ENCODE data around the gene APOBEC4. TPM values are rescaled to one million over a fixed set of nuclear protein-coding genes. Genes with fewer than 3 reads are reported as not detected.

APOBEC4 gene
- total and polyA plus RNA-seq, 10 of the 15 experiments (the other 5 are each of a cell fraction or from before 2014, with no cell fraction given): 0.04 to 0.25 (median 0.06) TPM; not detected in 5

DNA sequence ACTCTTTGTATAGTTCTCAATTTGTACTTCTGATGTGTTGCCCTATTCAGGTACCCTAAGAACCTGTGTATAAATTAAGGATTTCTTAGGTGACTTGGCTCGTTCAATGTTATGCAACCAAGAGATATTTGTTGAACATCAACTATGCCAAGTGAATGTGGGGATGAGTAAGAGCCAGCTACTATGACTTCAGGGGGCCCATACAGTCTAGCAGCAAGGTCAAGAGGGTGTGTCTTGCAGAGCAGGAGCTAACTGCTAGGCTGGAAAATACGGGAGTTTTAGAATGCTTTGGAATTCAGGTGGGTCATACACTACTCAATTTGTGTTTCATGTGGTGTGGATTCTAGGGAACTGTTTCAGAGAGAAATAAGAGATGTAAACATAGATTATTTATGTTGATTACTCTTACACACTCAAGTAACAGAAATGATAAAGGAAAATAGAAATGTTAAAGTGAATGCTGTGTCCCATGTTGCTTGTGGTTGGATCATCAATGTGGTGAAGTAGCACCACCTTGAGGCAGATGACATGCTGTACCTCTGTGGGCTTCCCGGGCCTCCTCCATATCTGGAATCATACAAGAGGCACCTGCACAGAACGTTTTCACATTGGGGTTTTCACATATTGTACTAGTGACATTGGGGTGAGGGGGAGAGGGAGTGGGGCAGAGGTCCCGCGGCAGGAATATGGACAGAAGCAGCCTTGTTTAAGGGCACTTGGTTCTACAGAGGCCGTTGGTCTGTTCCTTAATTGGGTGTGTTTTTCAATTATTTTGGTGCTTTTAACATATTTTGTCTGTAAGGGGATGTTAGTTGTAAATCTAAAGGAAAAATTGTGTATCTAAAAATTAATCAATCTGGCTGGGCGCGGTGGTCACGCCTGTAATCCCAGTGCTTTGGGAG is 30.0 kb downstream of the APOBEC4 start (continued):
- TF ChIP-seq ATF3 (IDR thresholded peaks at IDR 0.05; ENCODE audit: borderline replicate concordance, extremely low read depth, low read depth, low read length) (no peak), BCL11A (IDR thresholded peaks at IDR 0.05; ENCODE audit: low read depth, low read length) (no peak), FOXK2 (IDR thresholded peaks at IDR 0.05) (no peak), HDAC2 (IDR thresholded peaks at IDR 0.05) (no peak), POLR2AphosphoS5 (IDR thresholded peaks at IDR 0.05; ENCODE audit: low read length) (no peak), SRF (IDR thresholded peaks at IDR 0.05; ENCODE audit: low read depth in 2 of 2, low read length in 2 of 2) (no peak), ZNF384 (IDR thresholded peaks at IDR 0.05; ENCODE audit: borderline replicate concordance, low read depth, low read length) (no peak), CHD4 (IDR thresholded peaks at IDR 0.05) (no peak), SMC3 (IDR thresholded peaks at IDR 0.05; ENCODE audit: borderline replicate concordance, low read length) (peak; percentile 64), POLR2AphosphoS2 (IDR thresholded peaks at IDR 0.05; ENCODE audit: low read depth, low read length) (no peak), ESRRA (IDR thresholded peaks at IDR 0.05; ENCODE audit: low read length) (no peak), CTCF (IDR thresholded peaks at IDR 0.05 in 2 of 3, conservative IDR thresholded peaks at IDR 0.05 in 1 of 3; ENCODE audit: control insufficient read depth in 2 of 3, extremely low read depth in 1 of 3, insufficient read depth in 1 of 3, low read depth in 3 of 3, low read length in 3 of 3) (peak; percentile 73 to 77 (median 77); a peak in 5 of 6 replicates), HCFC1 (IDR thresholded peaks at IDR 0.05; ENCODE audit: low read length) (no peak), GABPA (IDR thresholded peaks at IDR 0.05; ENCODE audit: low read depth) (no peak), EP300 (IDR thresholded peaks at IDR 0.05; ENCODE audit: borderline replicate concordance in 1 of 2, control insufficient read depth in 1 of 2, low read depth in 2 of 2, low read length in 2 of 2) (no peak), ETV6 (conservative IDR thresholded peaks at IDR 0.05 in 1 of 2, IDR thresholded peaks at IDR 0.05 in 1 of 2; ENCODE audit: borderline replicate concordance in 1 of 2, low read depth in 1 of 2) (no peak), SREBF1 (IDR thresholded peaks at IDR 0.05; ENCODE audit: low read length) (no peak), POLR2A (IDR thresholded peaks at IDR 0.05; ENCODE audit: low read depth, low read length) (peak; percentile 25; the same call in 1 of the 2 replicates), MYB (IDR thresholded peaks at IDR 0.05; ENCODE audit: borderline replicate concordance, low read depth, low read length) (no peak), SMAD1 (IDR thresholded peaks at IDR 0.05; ENCODE audit: low read depth, partially characterized antibody) (no peak), NBN (IDR thresholded peaks at IDR 0.05) (no peak)
- TF ChIP-seq, protein P1, sequence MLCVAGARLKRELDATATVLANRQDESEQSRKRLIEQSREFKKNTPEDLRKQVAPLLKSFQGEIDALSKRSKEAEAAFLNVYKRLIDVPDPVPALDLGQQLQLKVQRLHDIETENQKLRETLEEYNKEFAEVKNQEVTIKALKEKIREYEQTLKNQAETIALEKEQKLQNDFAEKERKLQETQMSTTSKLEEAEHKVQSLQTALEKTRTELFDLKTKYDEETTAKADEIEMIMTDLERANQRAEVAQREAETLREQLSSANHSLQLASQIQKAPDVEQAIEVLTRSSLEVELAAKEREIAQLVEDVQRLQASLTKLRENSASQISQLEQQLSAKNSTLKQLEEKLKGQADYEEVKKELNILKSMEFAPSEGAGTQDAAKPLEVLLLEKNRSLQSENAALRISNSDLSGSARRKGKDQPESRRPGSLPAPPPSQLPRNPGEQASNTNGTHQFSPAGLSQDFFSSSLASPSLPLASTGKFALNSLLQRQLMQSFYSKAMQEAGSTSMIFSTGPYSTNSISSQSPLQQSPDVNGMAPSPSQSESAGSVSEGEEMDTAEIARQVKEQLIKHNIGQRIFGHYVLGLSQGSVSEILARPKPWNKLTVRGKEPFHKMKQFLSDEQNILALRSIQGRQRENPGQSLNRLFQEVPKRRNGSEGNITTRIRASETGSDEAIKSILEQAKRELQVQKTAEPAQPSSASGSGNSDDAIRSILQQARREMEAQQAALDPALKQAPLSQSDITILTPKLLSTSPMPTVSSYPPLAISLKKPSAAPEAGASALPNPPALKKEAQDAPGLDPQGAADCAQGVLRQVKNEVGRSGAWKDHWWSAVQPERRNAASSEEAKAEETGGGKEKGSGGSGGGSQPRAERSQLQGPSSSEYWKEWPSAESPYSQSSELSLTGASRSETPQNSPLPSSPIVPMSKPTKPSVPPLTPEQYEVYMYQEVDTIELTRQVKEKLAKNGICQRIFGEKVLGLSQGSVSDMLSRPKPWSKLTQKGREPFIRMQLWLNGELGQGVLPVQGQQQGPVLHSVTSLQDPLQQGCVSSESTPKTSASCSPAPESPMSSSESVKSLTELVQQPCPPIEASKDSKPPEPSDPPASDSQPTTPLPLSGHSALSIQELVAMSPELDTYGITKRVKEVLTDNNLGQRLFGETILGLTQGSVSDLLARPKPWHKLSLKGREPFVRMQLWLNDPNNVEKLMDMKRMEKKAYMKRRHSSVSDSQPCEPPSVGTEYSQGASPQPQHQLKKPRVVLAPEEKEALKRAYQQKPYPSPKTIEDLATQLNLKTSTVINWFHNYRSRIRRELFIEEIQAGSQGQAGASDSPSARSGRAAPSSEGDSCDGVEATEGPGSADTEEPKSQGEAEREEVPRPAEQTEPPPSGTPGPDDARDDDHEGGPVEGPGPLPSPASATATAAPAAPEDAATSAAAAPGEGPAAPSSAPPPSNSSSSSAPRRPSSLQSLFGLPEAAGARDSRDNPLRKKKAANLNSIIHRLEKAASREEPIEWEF (IDR thresholded peaks at IDR 0.05; ENCODE audit: insufficient replicate concordance, low read depth, low read length): no peak
